T-cell (primary cell): Measurements from ENCODE around the gene PAPSS2. TPM values are rescaled to one million over a fixed set of nuclear protein-coding genes. Genes with fewer than 3 reads are reported as not detected.
A peak's percentile ranks its signal among the peaks of the same experiment; 100 is the strongest.

Experiments
- ATAC-seq, 4 experiments: fragments of 200-7000 bp in 3 of 4; fragments of 150-1000 bp in 1 of 4; cut with Tn5 transposase; replicated peaks in 1 of 4; 1 replicate in 3 of 4; 2 replicates in 1 of 4; pipeline ENCODE4 v1.10.0; 2021; ENCODE audit warnings: moderate library complexity in 3 of 4, mild to moderate bottlenecking in 2 of 4, moderate number of reproducible peaks in 1 of 4
- CTCF ChIA-PET, 2 donors: fragments of 300-600 bp; sonication (Branson Sonifier 250); formaldehyde crosslinking; loops; one replicate each; lab custom pipeline; 2022; ENCODE audit warnings: antibody characterized with exemption in 2 of 2; lab: Charles Lee
- POLR2A ChIA-PET, 2 donors: fragments of 300-600 bp; sonication (Branson Sonifier 250); formaldehyde crosslinking; loops; one replicate each; lab custom pipeline; 2022; ENCODE audit warnings: antibody characterized with exemption in 2 of 2; lab: Charles Lee
- DNase-seq, 35 experiments: peaks; one replicate each; pipeline versions ENCODE4 v3.0.0 to v3.0.0-alpha.2; 2013 to 2023
- H3K27ac ChIP-seq: one replicate; pipeline ENCODE4 v1.5.1; 2013; ENCODE audit warnings: low read length
- H3K27me3 ChIP-seq, 2 experiments: replicated peaks in 1 of 2; 1 replicate in 1 of 2; 2 replicates in 1 of 2; pipeline versions ENCODE4 v1.6.1 to v1.7.0; 2013; ENCODE audit warnings: low read length in 1 of 2, mixed read lengths in 1 of 2; ENCODE audit not compliant: control insufficient read depth in 2 of 2, insufficient read depth in 2 of 2; ENCODE audit errors: extremely low read depth in 1 of 2
- H3K36me3 ChIP-seq, 2 donors: 1 replicate in 1 of 2; 2 replicates in 1 of 2; pipeline versions ENCODE4 v1.6.1 to v1.7.0; 2013; ENCODE audit warnings: low read length in 1 of 2; ENCODE audit not compliant: control insufficient read depth in 2 of 2, insufficient read depth in 1 of 2; ENCODE audit errors: extremely low read depth in 1 of 2
- H3K4me1 ChIP-seq, 2 experiments: 1 replicate in 1 of 2; 2 replicates in 1 of 2; pipeline versions ENCODE4 v1.6.1 to v1.7.0; 2013; ENCODE audit warnings: low read length in 2 of 2, mixed read lengths in 1 of 2; ENCODE audit not compliant: insufficient read depth in 2 of 2, control insufficient read depth in 1 of 2; ENCODE audit errors: extremely low read depth in 1 of 2
- H3K4me3 ChIP-seq, 2 donors: 1 replicate in 1 of 2; 2 replicates in 1 of 2; pipeline versions ENCODE4 v1.5.1 to v1.7.0; 2013; ENCODE audit warnings: mild to moderate bottlenecking in 2 of 2, low read length in 1 of 2, moderate library complexity in 1 of 2; ENCODE audit not compliant: control insufficient read depth in 1 of 2; ENCODE audit errors: extremely low read depth in 1 of 2
- H3K9me3 ChIP-seq: 2 replicates; pipeline ENCODE4 v1.7.0; 2013
- H3K27ac Mint-ChIP-seq, 2 donors: one replicate each; pipeline ENCODE4 v1.8.0; 2020 to 2021; ENCODE audit warnings: mild to moderate bottlenecking in 2 of 2, mixed read lengths in 2 of 2
- H3K27me3 Mint-ChIP-seq, 2 donors: one replicate each; pipeline ENCODE4 v1.8.0; 2021 to 2022; ENCODE audit warnings: mixed read lengths in 2 of 2
- H3K36me3 Mint-ChIP-seq: one replicate; pipeline ENCODE4 v1.8.0; 2021; ENCODE audit warnings: mixed read lengths
- H3K4me1 Mint-ChIP-seq, 3 donors: one replicate each; pipeline ENCODE4 v1.8.0; 2020 to 2022; ENCODE audit warnings: mixed read lengths in 3 of 3, mild to moderate bottlenecking in 1 of 3
- H3K4me3 Mint-ChIP-seq, 3 donors: one replicate each; pipeline ENCODE4 v1.8.0; 2020 to 2022; ENCODE audit warnings: mild to moderate bottlenecking in 3 of 3, mixed read lengths in 3 of 3, moderate library complexity in 3 of 3
- H3K9me3 Mint-ChIP-seq, 3 donors: one replicate each; pipeline ENCODE4 v1.8.0; 2020 to 2022; ENCODE audit warnings: mixed read lengths in 3 of 3
- WGBS: methylation state at CpG from one replicate; pipeline ENCODE4 v1.1.5; 2013; ENCODE audit warnings: missing lambda C conversion rate; ENCODE audit not compliant: insufficient coverage; 5-methylcytosine and 5-hydroxymethylcytosine counted together
- total RNA-seq, 35 experiments: library from RNA in 6 of 35; stranded (reverse) in 6 of 35; fragments of 120-200 nt in 1 of 35; gene quantifications; one replicate each; pipeline versions ENCODE4 v1.2.1 to v1.2.4 and lab custom pipeline; 2013 to 2026

PAPSS2 gene
- total RNA-seq, 5 donors from 2014 or later (not counting 1 experiment from before 2014, with no cell fraction given): 0.35 to 1.8 (median 0.61) TPM; not detected in 2

GRCh38 chr10:87656431-87657072 lies 3.1 kb upstream of the PAPSS2 start:
- H3K27ac Mint-ChIP-seq: no peak overlapping the region
- ATAC-seq (peak in 1 of 4 experiments; percentile 32), DNase-seq (peak in 3 of 35 experiments; percentile 3 to 62 (median 11))
- H3K27ac ChIP-seq: no peak overlapping the region
- no peaks in the 10 kb centered on the region for H3K36me3 Mint-ChIP-seq
- H3K4me1 Mint-ChIP-seq: peaks cover 12 to 14% (median 12%) of the 10 kb centered on the region in 3 donors
- ChIA-PET POLR2A (no interaction called here), CTCF (interaction anchor here in 1 of 2 donors (0.8 kb wide), 1 partner anchor 111 kb away, joined by 4 read pairs; no protein-coding TSS in a partner anchor)
- 13% methylated on average over 1 of the region's 4 CpGs for WGBS
- H3K27me3 Mint-ChIP-seq: peaks cover 45% of the 10 kb centered on the region in 2 donors
- no peak overlapping the region for H3K4me3 Mint-ChIP-seq
- no peak overlapping the region for H3K4me3 ChIP-seq
- H3K9me3 Mint-ChIP-seq: no peaks in the 10 kb centered on the region
- peaks cover 0 to 9% of the 10 kb centered on the region in 2 experiments for H3K4me1 ChIP-seq
- no peaks in the 10 kb centered on the region for H3K9me3 ChIP-seq
- H3K36me3 ChIP-seq: no peaks in the 10 kb centered on the region
- peaks cover 2 to 24% of the 10 kb centered on the region in 2 experiments for H3K27me3 ChIP-seq

DNA sequence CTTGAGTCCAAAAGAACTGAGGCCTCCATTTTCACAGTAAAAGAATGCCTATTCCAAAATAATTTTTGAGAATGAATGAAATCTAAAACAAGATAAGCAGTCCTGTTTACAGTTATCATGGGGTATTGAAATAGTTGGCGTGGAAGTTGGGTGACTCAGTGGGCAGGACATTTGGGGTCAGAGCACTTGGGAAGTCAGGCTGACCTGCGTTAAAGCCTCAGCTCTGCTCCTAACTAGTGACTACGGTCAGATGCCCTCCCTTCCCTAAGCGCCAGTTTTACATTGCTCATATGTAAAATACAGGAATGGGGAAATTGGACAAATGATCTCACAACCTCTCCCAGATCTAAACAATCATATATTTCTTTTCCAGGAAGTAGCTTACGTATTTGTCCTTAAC lies 2.3 kb upstream of the PAPSS2 start:
- ATAC-seq (no peak), DNase-seq (no peak)
- no CpG with 5 or more reads among the region's 5 CpGs for WGBS
- peaks cover 12 to 14% (median 12%) of the 10 kb centered on the region in 3 donors for H3K4me1 Mint-ChIP-seq
- H3K27me3 Mint-ChIP-seq: peaks cover 47 to 48% of the 10 kb centered on the region in 2 donors
- H3K9me3 Mint-ChIP-seq: no peaks in the 10 kb centered on the region
- H3K27ac ChIP-seq: no peak overlapping the region
- ChIA-PET POLR2A (no interaction called here), CTCF (interaction anchor here (0.7 to 1.2 kb wide), 6 partner anchors 112 to 914 kb away, joined by 3 to 6 read pairs (median 4); no protein-coding TSS in a partner anchor)
- no peak overlapping the region for H3K27ac Mint-ChIP-seq
- no peak overlapping the region for H3K4me3 ChIP-seq
- H3K9me3 ChIP-seq: no peaks in the 10 kb centered on the region
- peaks cover 0 to 9% of the 10 kb centered on the region in 2 experiments for H3K4me1 ChIP-seq
- H3K36me3 ChIP-seq: no peaks in the 10 kb centered on the region
- no peak overlapping the region for H3K4me3 Mint-ChIP-seq
- no peaks in the 10 kb centered on the region for H3K36me3 Mint-ChIP-seq
- H3K27me3 ChIP-seq: peaks cover 2 to 24% of the 10 kb centered on the region in 2 experiments

GRCh38 chr10:87658321-87658795 lies 1.3 kb upstream of the PAPSS2 start:
- Mint-ChIP-seq H3K9me3 (no peaks in the 10 kb centered on the region), H3K36me3 (no peaks in the 10 kb centered on the region), H3K27ac (no peak overlapping the region), H3K4me3 (peak overlapping the region in 2 of 3 donors; percentile 4 to 30), H3K27me3 (peaks cover 47 to 48% of the 10 kb centered on the region in 2 donors), H3K4me1 (peaks cover 12 to 14% (median 12%) of the 10 kb centered on the region in 3 donors)
- ATAC-seq (no peak), DNase-seq (no peak)
- ChIA-PET POLR2A (no interaction called here), CTCF (no interaction called here)
- Histone ChIP-seq H3K9me3 (no peaks in the 10 kb centered on the region), H3K27me3 (peaks cover 2 to 24% of the 10 kb centered on the region in 2 experiments), H3K36me3 (no peaks in the 10 kb centered on the region), H3K27ac (no peak overlapping the region), H3K4me1 (peaks cover 0 to 9% of the 10 kb centered on the region in 2 experiments), H3K4me3 (no peak overlapping the region)
- no CpG with 5 or more reads among the region's 5 CpGs for WGBS

GRCh38 chr10:87658858-87659555 lies 671 bp upstream of the PAPSS2 start:
- Mint-ChIP-seq H3K36me3 (no peaks in the 10 kb centered on the region), H3K4me1 (peaks cover 12 to 14% (median 12%) of the 10 kb centered on the region in 3 donors), H3K27ac (peak overlapping the region in 1 of 2 donors; percentile 45), H3K9me3 (no peaks in the 10 kb centered on the region), H3K4me3 (peak overlapping the region; percentile 67 to 77 (median 76)), H3K27me3 (peaks cover 48 to 52% of the 10 kb centered on the region in 2 donors)
- no peak for DNase-seq
- ChIA-PET POLR2A (no interaction called here), CTCF (no interaction called here)
- H3K4me3 ChIP-seq: no peak overlapping the region
- H3K27ac ChIP-seq: no peak overlapping the region
- H3K9me3 ChIP-seq: no peaks in the 10 kb centered on the region
- 97% methylated on average over 7 of the region's 15 CpGs for WGBS
- H3K36me3 ChIP-seq: no peaks in the 10 kb centered on the region
- peaks cover 0 to 9% of the 10 kb centered on the region in 2 experiments for H3K4me1 ChIP-seq
- peaks cover 2 to 24% of the 10 kb centered on the region in 2 experiments for H3K27me3 ChIP-seq
- peak in 1 of 4 experiments; percentile 17 for ATAC-seq

DNA sequence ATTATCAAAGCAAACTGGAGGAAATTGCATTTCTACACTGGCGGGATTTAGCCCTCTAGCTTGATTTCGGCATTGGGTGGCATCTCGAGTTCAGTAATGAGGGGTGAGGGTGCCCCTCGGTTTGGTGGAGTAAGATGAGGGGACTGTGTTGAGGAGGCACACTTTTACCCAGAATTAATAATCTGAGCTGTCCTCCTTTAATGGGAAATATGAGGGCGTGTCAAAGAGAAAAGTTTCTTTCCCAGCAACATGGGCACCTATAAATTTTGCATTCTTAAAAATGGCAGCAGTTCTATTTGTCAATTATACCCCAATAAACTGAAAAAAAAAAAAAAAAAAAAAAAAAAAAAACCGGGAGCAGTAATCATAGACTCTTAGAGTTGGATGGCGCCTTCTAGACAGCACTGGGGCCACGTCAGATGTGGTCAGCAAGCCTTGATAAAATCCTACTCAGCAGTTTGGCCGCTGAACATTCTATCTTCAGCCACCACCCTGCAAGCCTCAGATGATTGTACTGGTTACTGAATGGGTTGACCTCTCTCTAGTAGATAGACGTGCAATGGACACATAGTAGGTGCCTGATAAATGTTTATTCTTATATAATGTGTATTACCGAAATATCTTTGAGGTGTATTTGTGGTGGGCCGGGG lies 931 bp downstream of the PAPSS2 start:
- peaks cover 0 to 9% of the 10 kb centered on the region in 2 experiments for H3K4me1 ChIP-seq
- no peak overlapping the region for H3K27ac ChIP-seq
- ATAC-seq (no peak), DNase-seq (no peak)
- H3K9me3 Mint-ChIP-seq: no peaks in the 10 kb centered on the region
- no peaks in the 10 kb centered on the region for H3K36me3 Mint-ChIP-seq
- CTCF ChIA-PET: interaction anchor here in 1 of 2 donors (0.6 to 1.3 kb wide), 2 partner anchors 128 to 387 kb away, joined by 3 read pairs; no protein-coding TSS in a partner anchor
- peaks cover 2 to 24% of the 10 kb centered on the region in 2 experiments for H3K27me3 ChIP-seq
- peak overlapping the region; percentile 69 to 77 (median 75) for H3K4me3 Mint-ChIP-seq
- no peaks in the 10 kb centered on the region for H3K9me3 ChIP-seq
- WGBS: 60% methylated on average over 2 of the region's 12 CpGs
- no peaks in the 10 kb centered on the region for H3K36me3 ChIP-seq
- peak overlapping the region; percentile 35 to 57 for H3K4me3 ChIP-seq
- POLR2A ChIA-PET: no interaction called here
- peak overlapping the region in 1 of 2 donors; percentile 25 for H3K27ac Mint-ChIP-seq
- peaks cover 44 to 53% of the 10 kb centered on the region in 2 donors for H3K27me3 Mint-ChIP-seq
- peaks cover 12 to 14% (median 12%) of the 10 kb centered on the region in 3 donors for H3K4me1 Mint-ChIP-seq
